CD4-positive, alpha-beta T cell treated with Interleukin-4 for 4 hours (primary cell): ENCODE results near the gene CDC42EP5.
"Not testable (repeated sequence)": the region's sequence is repeated elsewhere in the genome, so short reads cannot be mapped to it uniquely, and the experiment has no call there.

Source experiments
- DNase-seq: peaks from one replicate; pipeline ENCODE4 v3.0.0-alpha.2; 2020

Gene CDC42EP5

DNA sequence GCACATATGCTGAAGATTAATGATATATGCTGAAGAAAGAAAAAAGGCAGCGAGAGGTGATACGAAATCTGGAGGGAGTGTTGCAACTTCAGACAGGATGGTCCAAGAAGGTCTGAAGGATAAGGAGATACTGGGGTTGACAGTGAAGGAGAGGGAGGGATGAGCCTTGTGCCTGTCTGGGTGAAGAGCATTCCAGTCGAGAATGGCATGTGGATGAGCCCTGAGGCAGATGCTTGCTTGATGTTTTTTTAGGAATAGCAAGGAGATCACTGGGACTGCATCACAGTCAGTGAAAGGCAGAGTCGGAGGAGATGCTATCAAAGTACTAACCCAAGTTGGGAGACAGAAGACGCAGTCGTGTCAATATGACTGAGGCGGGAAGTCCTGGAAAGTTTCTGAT is 16.2 kb upstream of the CDC42EP5 start:
- DNase-seq, result no peak

GRCh38 chr19:54485851-54486250 is 12.8 kb upstream of the CDC42EP5 start:
- no peak for DNase-seq

DNA sequence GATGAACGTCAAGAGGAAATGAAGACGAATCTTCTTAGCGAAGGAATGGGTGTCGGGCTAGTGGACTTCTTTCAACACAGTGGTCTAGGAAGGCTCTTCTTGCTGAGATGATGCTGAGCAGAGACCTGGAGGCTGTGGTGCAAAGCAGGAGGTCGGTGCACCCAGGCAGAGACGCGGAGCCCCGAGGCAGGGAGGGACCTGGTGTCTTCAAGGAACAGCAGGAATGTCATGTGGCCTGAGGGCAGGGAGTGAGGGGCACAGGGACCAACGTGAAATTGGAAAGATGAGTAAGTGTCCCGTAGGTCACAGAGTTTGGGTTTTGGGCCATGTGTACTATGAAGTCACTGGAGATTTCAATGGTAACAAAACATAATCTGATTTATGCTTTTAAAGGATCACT is 11.4 kb upstream of the CDC42EP5 start:
- no peak for DNase-seq

GRCh38 chr19:54482889-54483288 is 9.8 kb upstream of the CDC42EP5 start:
- DNase-seq, result no peak

DNA sequence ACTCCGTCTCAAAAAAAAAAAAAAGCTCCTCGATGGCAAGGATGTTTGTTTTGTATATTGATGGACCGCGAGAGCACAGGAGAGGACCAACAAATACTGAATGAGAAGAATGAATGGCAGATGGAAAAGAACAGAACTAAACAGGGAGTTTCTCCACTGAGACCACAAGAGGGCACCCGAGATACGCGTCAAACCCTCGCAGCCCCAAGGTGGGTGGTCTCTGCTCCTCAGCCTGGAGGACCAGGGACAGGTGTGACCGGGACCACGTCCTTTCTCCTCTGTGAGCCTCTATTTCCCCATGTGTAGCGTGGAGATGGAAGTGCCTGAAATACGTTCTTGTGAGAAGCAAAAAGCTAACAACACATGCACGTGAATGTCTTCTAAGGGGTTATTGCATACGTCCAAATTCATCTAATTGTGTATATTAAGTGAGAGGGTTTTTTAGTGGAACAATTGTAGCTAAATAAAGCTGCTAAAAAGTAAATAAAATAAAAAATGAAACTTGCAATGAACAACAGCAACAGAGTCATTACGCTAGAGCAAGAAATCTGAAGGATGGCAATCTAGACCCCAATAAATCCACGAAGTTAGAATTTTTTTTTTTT is 8.3 kb upstream of the CDC42EP5 start:
- DNase-seq, result peak; percentile 40

DNA sequence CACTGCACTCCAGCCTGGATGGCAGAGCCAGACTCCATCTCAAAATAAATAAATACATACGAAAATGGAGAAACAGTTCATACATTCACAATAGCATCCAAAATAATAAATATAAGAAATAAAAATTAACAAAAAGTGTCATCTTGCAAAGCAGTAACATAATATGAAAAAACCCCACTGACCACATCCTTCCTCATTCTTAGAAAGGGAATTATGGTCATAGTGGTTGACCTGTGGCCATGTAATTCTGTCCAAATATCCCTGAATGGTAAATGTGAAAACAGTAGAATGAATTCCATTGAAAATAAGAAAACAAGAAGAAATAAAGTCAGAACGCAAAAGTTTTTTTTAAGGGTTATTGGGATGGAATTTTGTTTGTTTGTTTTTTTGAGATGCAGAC is 7.0 kb upstream of the CDC42EP5 start:
- no peak for DNase-seq

DNA sequence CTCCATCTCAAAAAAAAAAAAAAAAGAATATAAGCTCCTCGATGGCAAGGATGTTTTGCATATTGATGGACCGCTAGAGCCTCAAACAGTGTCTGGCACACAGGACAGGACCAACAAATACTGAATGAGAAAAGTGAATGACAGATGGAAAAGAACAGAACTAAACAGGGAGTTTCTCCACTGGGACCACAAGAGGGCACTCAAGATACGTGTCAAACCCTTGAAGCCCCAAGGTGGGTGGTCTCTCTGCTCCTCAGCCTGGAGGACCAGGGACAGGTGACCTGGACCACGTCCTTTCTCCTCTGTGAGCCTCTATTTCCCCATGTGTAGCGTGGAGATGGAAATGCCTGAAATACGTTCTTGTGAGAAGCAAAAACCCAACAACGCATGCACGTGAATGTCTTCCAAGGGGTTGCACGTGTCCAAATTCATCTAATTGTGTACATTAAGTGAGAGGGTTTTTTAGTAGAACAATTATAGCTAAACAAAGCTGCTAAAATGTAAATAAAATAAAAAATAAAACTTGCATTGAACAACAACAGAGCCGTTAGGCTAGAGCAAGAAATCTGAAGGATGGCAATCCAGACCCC is 5.7 kb upstream of the CDC42EP5 start:
- peak; percentile 42 for DNase-seq

DNA sequence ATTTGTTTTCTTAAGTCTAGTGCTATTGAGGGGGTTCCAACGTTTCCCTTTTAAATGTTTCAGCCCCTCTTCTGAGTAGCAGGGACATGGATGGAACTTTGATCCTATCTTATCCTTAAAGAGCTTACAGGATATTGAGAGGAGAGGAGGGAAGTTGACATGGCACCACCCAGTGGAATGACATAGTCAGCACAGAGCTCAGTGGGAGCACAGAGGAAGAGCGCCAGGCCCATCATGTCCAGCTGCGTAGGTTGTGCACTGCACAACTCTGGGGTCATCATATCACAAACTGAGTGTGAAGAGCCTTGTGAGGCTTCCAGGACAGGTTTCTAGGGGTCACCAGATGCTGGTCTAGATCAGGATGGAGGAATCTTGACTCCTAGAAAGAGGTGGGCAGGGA is 4.6 kb upstream of the CDC42EP5 start:
- no peak for DNase-seq

- no peak for DNase-seq
These were observed 2.6 kb upstream of the CDC42EP5 start for GRCh38 chr19:54475706-54476105.

- no peak for DNase-seq
These were observed 836 bp upstream of the CDC42EP5 start for GRCh38 chr19:54473892-54474372.

DNA sequence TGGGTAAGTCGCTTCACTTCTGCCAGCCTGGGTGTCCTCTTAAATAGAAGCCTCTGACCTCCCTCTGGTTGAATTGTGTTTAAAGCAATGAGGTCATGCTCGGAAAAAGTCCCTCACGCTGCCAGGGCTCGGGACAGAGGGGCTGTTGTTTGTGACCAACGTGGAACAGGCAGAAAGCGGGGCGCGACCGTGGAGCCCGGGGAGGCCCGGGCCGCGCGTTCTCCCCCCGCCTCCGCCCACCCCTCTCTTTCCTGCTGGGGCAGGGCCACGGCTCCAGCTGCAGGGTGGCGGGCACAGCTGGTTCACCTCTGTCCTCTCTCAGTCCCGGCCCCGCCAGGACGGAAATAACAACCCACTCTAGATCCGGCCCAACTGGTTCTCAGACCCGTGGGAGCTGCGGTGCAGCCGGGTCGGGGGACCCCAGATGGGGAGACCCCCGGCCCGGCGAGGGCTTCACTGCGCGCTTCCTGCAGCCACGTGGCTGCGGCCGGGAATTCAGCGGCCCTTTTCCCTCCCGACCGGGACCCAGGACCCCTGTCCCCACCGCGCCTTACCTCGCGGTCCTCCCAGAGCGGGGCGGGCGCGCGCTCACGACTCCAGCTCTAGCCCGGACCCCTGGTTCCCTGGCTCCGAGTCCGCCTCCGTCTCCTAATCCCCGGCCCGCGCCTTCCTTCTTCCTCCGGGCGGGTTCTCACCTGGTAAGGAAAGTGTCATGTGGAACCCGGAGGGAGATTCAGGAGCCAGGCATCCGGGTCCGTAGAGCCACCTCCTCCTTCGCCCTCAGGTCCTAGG is 1.9 kb downstream of the CDC42EP5 start:
- no peak for DNase-seq

GRCh38 chr19:54470276-54470887 is 2.7 kb downstream of the CDC42EP5 start:
- DNase-seq, result no peak

DNA sequence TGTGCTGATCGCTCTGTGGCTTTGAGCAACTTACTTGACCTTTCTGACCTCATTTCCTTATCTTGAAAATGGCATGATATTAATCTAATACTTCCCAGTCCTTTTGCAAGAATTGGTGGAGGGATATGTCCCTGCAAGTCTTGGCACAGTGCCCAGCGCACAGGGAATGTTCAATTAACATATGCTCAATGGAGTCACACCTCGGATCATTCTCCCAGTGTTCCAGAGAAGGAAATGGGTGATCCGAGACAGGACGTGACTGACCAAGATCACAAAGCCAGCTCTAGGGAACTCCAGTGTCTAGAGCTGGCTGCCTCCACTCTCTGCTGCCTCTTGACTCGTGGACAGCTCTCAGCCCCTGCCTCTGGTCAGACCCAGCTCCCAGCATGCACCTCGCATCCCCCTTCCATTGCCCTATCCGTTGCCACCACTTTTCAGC is 3.6 kb downstream of the CDC42EP5 start:
- no peak for DNase-seq

- DNase-seq, result not testable (repeated sequence)
These were observed 7.0 kb downstream of the CDC42EP5 start for GRCh38 chr19:54466110-54466480.

DNA sequence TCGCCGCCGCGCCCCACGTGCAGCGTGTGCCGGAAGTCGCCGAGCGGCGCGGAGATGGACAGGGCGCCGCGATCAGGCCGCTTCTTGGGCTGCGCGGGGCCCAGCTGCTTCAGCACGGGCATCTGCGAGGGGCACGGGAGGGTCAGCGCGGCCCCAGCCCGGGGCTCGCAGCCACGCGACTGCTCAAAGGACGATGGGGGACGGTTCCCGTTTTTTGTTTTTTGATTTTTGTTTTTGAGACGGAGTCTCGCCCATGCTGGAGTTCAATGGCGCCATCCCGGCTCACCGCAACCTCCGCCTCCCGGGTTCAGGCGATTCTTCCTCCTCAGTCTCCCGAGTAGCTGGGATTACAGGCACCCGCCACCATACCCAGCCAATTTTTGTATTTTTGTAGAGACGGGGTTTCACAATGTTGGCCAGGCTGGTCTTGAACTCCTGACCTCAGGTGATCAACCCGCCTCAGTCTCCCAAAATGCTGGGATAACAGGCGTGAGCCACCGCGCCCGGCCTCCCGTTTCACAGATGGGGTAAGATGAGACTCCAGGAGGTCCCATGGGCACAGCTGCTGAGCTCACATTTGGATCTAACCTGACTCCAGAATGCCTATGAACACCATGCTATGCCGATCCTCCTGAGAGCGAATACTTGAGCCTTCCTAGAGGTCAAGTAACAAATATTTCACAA is 7.5 kb downstream of the CDC42EP5 start:
- no peak for DNase-seq

DNA sequence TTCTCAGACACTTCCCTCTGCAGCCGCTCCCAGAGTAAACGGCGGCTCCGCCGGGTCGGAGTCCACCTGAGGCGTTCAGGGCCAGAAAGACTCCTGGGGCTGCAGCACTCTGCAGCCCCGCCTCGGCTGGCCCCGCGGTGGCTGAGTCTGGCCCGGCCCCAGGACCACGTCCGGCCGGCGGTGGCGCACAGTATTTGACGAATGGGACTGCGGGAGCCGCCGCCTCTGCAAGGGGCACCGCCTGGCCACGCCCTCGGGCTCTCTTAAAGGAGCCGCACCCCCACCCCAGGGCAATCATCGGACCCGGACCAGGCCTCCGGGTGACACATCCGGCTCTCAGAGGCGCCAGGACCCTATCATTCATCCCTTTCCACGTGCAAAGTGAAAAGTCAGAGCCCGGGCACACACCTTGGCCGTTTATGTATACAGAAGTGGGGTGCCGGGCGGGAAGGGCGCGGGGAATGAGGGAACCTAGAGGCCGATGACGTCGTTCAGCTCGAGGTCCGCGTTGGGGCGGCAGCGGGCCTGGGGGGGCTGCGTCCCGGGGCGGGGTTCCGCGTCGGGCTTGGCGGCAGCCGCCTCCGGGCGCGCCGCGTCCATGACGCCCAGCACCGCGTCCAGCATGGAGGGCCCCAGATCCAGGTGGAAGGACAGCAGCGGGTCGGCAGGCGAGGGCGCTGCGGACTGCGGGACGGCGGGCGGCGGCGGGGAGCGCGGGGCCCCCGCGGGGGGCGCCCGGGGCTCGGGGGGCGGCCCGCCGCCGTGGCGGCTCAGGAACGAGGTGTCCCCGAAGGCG is 8.3 kb downstream of the CDC42EP5 start:
- peak; percentile 66 for DNase-seq

DNA sequence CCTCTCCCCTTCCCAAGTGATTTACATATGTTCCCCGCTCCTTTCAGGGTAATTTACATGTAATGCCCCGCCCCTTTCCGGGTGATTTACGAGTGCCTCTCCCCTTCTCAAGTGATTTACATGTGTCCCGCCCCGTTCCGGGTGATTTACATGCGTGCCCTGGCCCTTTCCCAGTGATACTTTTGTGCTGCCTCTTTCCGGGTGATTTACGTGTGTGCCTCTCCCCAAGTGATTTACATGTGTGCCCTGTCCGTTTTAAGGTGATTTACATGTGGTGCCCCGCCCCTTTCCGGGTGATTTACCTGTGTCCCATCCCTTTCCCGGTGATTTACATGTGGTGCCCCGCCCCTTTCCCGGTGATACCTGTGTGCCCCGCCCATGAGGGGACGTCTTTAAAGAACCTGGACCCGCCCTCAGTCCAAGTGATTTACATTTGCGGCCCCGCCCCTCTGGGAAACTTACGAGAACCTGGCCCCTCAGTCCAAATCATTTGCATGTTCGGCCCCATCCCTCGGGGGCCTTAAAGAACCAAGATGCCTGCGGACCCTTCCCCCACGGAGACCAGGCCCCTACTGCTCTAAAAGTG is 9.0 kb downstream of the CDC42EP5 start:
- peak; percentile 90 for DNase-seq

DNA sequence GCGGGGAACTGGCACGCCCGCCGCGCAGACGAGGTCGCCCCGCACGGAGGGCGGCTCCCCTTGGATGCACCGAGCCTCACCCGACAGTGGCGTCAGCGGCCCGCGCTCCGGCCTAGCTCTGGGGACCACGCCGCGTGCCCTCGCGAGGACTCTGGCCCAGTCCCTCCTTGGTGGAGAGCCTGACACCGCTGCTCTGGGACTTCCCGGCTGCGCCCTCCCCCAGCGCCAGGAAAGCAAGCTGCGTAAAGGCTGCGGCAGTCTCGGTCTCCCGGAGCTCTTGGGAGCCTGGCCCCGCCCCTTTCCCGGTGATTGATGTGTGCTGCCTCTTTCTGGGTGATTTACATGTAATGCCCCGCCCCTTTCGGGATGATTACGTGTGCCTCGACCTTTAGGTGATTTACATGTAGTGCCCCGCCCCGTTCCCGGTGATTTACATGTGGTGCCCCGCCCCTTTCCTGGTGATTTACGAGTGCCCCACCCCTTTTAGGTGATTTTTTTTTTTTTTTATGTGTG is 9.5 kb downstream of the CDC42EP5 start, which contains the start of gene LENG9:
Gene LENG9, minus strand, starts transcription at position 248 of the 513 bp plus-strand sequence. CDS start 252 bp downstream, outside the sequence.
- DNase-seq, result peak; percentile 95

- peak; percentile 57 for DNase-seq
These were observed 10.2 kb downstream of the CDC42EP5 start for GRCh38 chr19:54462655-54463530.

- DNase-seq, result no peak
These were observed 10.9 kb downstream of the CDC42EP5 start for GRCh38 chr19:54462047-54462654.
